Measurements from ENCODE around the gene TNS3. TPM values are rescaled to one million over a fixed set of nuclear protein-coding genes. Genes with fewer than 3 reads are reported as not detected.

The TNS3 gene
- total and polyA plus RNA-seq, 4 donors: 58.6 to 117 (median 74.7) TPM

DNA sequence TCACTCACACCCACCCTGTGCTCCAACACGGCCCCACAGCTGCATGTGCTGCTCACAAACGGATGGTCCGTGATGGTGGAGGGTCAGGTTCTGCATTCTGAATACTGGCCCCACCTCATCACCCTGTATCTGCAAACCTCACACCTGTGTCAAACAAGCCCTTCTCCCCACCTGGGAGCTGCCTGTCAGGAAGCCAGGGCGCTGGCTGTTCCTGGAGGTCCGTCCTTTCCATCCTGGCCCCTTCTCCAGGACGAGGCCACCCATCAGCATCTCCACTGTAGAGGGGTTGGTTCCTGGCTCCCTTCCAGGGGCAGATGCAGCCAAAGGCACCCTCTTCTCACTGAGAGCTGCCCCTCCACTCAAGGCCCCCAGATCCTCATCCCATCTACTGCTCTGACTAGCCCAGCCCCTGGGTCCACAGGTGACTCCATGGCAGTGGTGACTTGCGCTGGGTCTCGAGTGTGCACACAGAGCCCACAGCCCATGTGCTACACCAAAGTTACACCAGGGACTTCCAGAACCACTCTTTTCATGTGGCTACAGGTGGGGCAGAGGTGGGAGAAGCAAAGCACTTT, 229.4 kb downstream of the TNS3 start:
- Histone ChIP-seq H3K27ac (ENCODE audit: low read depth, low read length) (no peak overlapping the region), H3K4me3 (ENCODE audit: low read depth, low read length) (no peak overlapping the region), H3K4me1 (ENCODE audit: control insufficient read depth, insufficient read depth, low read length) (peaks cover 57% of the 10 kb centered on the region), H3K9me3 (ENCODE audit: control insufficient read depth, insufficient read depth, low read length) (no peaks in the 10 kb centered on the region), H3K27me3 (ENCODE audit: control insufficient read depth, insufficient read depth, low read length) (no peaks in the 10 kb centered on the region), H3K36me3 (ENCODE audit: control insufficient read depth, insufficient read depth, low read length) (peaks cover 16% of the 10 kb centered on the region)
- no peak for DNase-seq (ENCODE audit: low read depth in 4 of 6, low spot score in 6 of 6)
- WGBS (ENCODE audit: insufficient coverage): 87% methylated on average over 8 of the region's 8 CpGs

DNA sequence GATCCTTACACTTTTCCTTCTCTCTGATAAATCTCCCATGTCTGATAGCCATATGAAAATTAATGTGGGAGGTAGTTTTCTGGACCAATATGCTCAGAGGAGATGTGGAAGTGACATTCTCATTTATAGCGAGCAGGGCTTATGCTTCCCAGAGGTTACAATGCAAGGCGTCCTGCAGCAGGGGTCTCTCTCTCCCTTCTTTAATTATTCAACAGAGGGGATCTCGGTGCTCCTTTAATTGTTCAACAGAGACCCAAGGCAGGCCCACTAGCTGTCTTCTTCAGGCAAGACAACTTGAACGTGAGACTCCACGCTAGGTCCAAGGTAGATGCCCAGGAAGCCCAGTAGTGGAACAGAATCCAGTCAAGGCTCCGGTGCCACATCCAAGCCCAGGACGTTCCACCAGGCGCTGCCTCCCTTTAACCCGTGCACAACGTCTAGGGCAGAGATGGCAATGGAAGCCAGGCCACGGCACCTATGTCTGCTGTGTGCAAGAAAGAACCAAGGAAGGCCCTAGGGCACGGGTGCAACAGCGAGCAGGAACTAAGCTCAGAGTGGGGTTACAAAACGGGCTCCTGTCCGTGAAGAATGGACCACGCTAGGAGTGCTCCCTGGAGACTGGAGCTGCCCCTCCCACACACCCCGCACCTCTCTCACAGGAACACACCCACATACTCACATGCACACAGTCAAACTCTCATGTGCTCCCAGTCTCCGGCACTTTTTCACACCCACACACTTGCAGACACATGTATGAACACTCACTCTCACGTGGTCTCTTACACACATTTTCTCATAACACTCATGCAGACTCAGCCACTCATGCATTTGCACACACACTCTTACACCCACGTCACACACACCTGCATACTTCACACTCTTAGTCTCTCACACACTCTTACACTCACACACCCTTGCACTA, 230.4 kb downstream of the TNS3 start:
- no peak overlapping the region for H3K4me3 ChIP-seq (ENCODE audit: low read depth, low read length)
- peaks cover 58% of the 10 kb centered on the region for H3K4me1 ChIP-seq (ENCODE audit: control insufficient read depth, insufficient read depth, low read length)
- H3K27me3 ChIP-seq (ENCODE audit: control insufficient read depth, insufficient read depth, low read length): no peaks in the 10 kb centered on the region
- WGBS (ENCODE audit: insufficient coverage): 82% methylated on average over 19 of the region's 20 CpGs
- no peak overlapping the region for H3K27ac ChIP-seq (ENCODE audit: low read depth, low read length)
- DNase-seq (ENCODE audit: low read depth in 4 of 6, low spot score in 6 of 6): peak in 1 of 6 donors; percentile 64
- H3K9me3 ChIP-seq (ENCODE audit: control insufficient read depth, insufficient read depth, low read length): no peaks in the 10 kb centered on the region
- peaks cover 16% of the 10 kb centered on the region for H3K36me3 ChIP-seq (ENCODE audit: control insufficient read depth, insufficient read depth, low read length)

DNA sequence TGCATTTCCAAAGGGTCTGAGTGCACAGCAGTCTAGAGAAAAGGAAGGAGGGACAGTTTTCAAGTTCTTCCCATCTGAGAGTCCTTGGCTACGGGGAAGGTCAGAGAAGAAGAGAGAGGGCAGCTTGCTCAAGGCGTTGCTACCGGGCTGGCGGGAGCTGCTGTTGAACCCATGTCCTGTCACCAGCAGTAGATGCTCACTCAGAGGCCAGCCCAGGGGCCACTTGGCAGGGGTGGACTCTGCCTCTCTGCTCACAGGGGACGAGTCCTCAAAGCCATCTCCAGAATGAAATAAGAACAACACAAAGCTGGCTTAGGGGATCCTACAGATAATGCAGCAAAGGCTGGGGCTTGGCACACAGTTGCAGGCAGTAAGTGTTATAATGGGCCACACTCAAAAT, 231.5 kb downstream of the TNS3 start:
- peaks cover 63% of the 10 kb centered on the region for H3K4me1 ChIP-seq (ENCODE audit: control insufficient read depth, insufficient read depth, low read length)
- no peaks in the 10 kb centered on the region for H3K27me3 ChIP-seq (ENCODE audit: control insufficient read depth, insufficient read depth, low read length)
- H3K9me3 ChIP-seq (ENCODE audit: control insufficient read depth, insufficient read depth, low read length): no peaks in the 10 kb centered on the region
- 42% methylated on average over 4 of the region's 5 CpGs for WGBS (ENCODE audit: insufficient coverage)
- peaks cover 24% of the 10 kb centered on the region for H3K36me3 ChIP-seq (ENCODE audit: control insufficient read depth, insufficient read depth, low read length)
- peak overlapping the region; percentile 30 for H3K27ac ChIP-seq (ENCODE audit: low read depth, low read length)
- peak in 1 of 6 donors; percentile 54 for DNase-seq (ENCODE audit: low read depth in 4 of 6, low spot score in 6 of 6)
- H3K4me3 ChIP-seq (ENCODE audit: low read depth, low read length): no peak overlapping the region

DNA sequence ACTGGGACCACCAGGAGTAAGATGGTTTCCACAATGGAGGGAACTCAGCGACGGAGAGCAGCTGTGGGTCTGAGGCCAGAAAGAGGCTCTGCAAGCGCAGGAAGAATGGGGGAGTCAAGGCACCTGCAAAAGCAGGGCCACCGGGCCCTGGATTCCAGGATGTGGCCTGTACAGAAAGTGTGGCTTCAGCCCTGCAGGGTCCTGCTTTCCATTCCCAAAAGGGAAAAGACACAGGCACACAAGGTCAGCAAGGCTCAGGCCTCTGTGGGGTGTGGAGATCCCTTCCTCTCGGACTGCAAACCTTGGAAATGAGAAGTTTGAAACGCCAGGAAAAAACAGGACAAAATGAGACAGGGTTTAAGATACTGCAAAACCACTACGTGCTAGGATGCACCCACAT, 232.5 kb downstream of the TNS3 start:
- 66% methylated on average over 6 of the region's 7 CpGs for WGBS (ENCODE audit: insufficient coverage)
- Histone ChIP-seq H3K27me3 (ENCODE audit: control insufficient read depth, insufficient read depth, low read length) (no peaks in the 10 kb centered on the region), H3K4me3 (ENCODE audit: low read depth, low read length) (no peak overlapping the region), H3K36me3 (ENCODE audit: control insufficient read depth, insufficient read depth, low read length) (peaks cover 24% of the 10 kb centered on the region), H3K9me3 (ENCODE audit: control insufficient read depth, insufficient read depth, low read length) (no peaks in the 10 kb centered on the region), H3K27ac (ENCODE audit: low read depth, low read length) (no peak overlapping the region), H3K4me1 (ENCODE audit: control insufficient read depth, insufficient read depth, low read length) (peaks cover 58% of the 10 kb centered on the region)
- no peak for DNase-seq (ENCODE audit: low read depth in 4 of 6, low spot score in 6 of 6)

DNA sequence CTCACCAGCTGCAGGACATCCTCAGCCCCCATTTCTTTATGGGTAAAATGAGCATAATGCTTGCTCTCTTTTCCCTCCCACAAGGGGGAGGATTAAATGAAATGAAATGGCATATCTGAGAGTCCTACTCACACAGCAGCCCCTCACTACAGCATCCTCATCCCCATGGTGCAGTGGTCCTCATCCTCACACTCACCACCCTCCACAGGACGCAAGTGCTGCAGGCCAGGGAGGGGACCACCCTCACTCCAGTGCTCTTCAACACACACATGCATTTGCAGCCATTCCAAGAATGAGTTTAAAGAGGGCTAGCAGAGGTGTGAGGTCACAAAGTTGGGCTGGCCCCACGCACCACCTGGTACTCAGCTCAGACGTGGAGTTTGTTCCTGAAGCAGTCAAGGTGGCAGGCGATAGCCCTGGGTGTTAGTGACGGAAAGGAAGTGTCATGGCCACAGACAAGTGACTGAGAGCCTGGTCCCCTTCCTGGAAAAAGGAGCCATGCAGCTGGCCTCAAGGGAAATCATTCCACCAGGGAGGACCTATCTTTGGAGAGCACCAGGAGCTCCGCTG, 234.0 kb downstream of the TNS3 start:
- no peak for DNase-seq (ENCODE audit: low read depth in 4 of 6, low spot score in 6 of 6)
- 95% methylated on average over 4 of the region's 6 CpGs for WGBS (ENCODE audit: insufficient coverage)

DNA sequence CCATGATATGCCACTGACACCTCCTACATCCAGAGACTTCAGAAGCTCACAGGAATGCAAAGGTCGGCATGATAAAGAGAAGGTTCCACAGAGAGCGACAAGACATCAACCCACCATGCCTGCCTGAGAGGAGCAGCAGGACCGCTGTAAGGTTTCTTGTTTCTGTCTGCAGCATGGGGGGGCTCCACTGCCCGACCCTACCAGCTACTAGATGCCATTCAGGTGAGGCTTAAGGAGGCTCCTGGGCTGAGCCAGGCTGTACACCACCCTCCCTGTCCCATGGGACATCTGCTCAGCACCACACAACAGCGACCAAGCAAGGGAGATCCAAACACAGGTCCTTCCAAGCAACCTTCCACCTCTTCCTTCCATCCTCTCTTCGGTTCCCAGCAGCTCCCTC, 234.6 kb downstream of the TNS3 start:
- Histone ChIP-seq H3K27me3 (ENCODE audit: control insufficient read depth, insufficient read depth, low read length) (no peaks in the 10 kb centered on the region), H3K4me1 (ENCODE audit: control insufficient read depth, insufficient read depth, low read length) (peaks cover 49% of the 10 kb centered on the region)

More for the DNA sequence above, 234.0 kb downstream of the TNS3 start:
- Histone ChIP-seq H3K27me3 (ENCODE audit: control insufficient read depth, insufficient read depth, low read length) (no peaks in the 10 kb centered on the region), H3K4me3 (ENCODE audit: low read depth, low read length) (no peak overlapping the region), H3K27ac (ENCODE audit: low read depth, low read length) (no peak overlapping the region), H3K9me3 (ENCODE audit: control insufficient read depth, insufficient read depth, low read length) (no peaks in the 10 kb centered on the region), H3K36me3 (ENCODE audit: control insufficient read depth, insufficient read depth, low read length) (peaks cover 27% of the 10 kb centered on the region), H3K4me1 (ENCODE audit: control insufficient read depth, insufficient read depth, low read length) (peaks cover 54% of the 10 kb centered on the region)

DNA sequence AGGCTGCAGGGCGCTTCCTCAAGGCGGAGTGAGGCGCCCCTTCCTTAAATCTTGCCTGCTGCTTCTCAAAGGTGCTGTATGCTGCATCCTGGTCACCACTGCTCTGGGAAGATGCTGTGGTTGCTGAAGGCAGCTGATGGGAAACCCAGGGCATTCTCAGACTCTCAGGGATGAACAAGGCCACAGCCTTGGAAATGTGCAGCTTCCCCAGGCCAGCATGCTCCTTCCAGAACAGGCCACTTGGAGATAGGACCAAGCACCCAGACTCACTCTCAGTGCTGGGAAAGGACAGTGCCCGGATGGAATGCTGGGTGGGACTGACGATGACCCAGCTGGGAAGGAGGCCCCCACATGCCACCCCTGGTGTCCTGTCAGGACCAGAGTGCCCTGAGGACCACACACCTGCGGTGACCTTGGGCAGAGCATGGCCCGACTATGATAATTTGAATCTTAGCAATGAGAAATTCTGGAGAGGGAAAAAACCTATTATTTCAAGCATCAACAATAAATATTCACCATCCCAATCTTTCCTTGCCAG, 235.5 kb downstream of the TNS3 start:
- Histone ChIP-seq H3K4me3 (ENCODE audit: low read depth, low read length) (no peak overlapping the region), H3K9me3 (ENCODE audit: control insufficient read depth, insufficient read depth, low read length) (no peaks in the 10 kb centered on the region), H3K27ac (ENCODE audit: low read depth, low read length) (no peak overlapping the region), H3K4me1 (ENCODE audit: control insufficient read depth, insufficient read depth, low read length) (peaks cover 44% of the 10 kb centered on the region), H3K36me3 (ENCODE audit: control insufficient read depth, insufficient read depth, low read length) (peaks cover 25% of the 10 kb centered on the region), H3K27me3 (ENCODE audit: control insufficient read depth, insufficient read depth, low read length) (no peaks in the 10 kb centered on the region)
- 94% methylated on average over 5 of the region's 7 CpGs for WGBS (ENCODE audit: insufficient coverage)
- DNase-seq (ENCODE audit: low read depth in 4 of 6, low spot score in 6 of 6): no peak

More for the DNA sequence above, 234.6 kb downstream of the TNS3 start:
- no peak for DNase-seq (ENCODE audit: low read depth in 4 of 6, low spot score in 6 of 6)
- no peak overlapping the region for H3K4me3 ChIP-seq (ENCODE audit: low read depth, low read length)
- 90% methylated on average over 2 of the region's 6 CpGs for WGBS (ENCODE audit: insufficient coverage)
- no peaks in the 10 kb centered on the region for H3K9me3 ChIP-seq (ENCODE audit: control insufficient read depth, insufficient read depth, low read length)
- H3K27ac ChIP-seq (ENCODE audit: low read depth, low read length): no peak overlapping the region
- peaks cover 25% of the 10 kb centered on the region for H3K36me3 ChIP-seq (ENCODE audit: control insufficient read depth, insufficient read depth, low read length)

DNA sequence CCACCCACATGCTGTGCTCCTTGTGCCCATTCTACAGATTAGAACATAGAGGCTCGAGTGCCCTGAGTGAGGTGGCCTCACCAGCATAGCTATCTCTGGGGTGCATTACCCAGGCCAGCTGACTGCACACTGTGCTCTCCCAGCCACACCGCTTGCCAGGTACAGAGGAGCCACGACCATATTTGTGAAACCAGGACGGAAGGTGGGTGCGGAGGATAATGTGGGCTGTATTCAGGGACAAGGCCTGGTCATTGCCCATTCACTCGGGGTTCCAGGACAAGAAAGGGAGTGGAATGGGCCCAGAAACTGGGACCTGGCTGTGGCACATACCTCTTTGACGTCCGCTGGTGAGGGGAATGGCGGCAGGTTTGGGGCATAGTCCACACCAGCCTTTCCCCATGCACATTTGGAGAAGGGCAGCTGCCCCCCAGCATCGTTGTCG, 236.0 kb downstream of the TNS3 start:
- 91% methylated on average over 11 of the region's 11 CpGs for WGBS (ENCODE audit: insufficient coverage)
- no peaks in the 10 kb centered on the region for H3K9me3 ChIP-seq (ENCODE audit: control insufficient read depth, insufficient read depth, low read length)
- DNase-seq (ENCODE audit: low read depth in 4 of 6, low spot score in 6 of 6): no peak
- H3K36me3 ChIP-seq (ENCODE audit: control insufficient read depth, insufficient read depth, low read length): peaks cover 25% of the 10 kb centered on the region
- no peak overlapping the region for H3K27ac ChIP-seq (ENCODE audit: low read depth, low read length)
- H3K4me1 ChIP-seq (ENCODE audit: control insufficient read depth, insufficient read depth, low read length): peaks cover 42% of the 10 kb centered on the region
- H3K27me3 ChIP-seq (ENCODE audit: control insufficient read depth, insufficient read depth, low read length): no peaks in the 10 kb centered on the region
- no peak overlapping the region for H3K4me3 ChIP-seq (ENCODE audit: low read depth, low read length)

DNA sequence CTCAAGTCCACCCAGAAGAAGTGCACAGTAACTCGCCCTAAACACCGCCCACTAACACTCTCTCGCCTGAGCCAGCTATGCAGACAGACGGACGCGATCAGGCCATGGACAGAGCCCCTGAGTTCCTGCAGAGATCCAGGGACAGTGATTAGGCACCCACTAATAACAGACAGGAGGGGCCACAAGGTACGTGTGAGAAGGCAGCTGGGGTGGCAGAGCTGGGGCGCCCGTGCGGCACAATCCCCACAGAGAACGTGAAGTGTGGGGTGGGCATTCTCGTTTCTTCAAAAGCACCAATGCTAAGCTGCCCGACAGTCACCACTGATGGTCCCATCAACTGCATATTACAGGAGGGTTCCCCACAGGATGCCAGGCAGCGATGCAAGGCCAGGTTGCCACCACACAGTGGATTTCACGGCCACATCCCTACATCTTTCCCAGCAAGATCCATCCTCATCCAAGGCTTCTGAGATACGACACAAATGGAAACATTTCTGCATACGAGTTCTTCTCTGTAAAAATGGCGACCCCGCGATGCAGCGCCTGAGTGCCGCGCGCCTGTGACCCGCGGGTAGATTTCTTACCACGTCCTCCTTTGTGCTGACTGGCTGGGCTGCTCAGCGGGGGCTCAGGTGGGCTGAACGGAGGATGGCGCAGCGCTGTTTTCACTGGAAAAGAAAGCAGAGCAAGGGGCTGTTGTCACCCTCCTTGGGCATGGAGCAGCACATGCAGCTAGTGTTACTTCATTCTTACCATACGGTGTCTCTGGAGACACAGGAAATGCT, 237.5 kb downstream of the TNS3 start:
- whole genome bisulfite sequencing (ENCODE audit: insufficient coverage): 96% methylated on average over 31 of the region's 32 CpGs
- Histone ChIP-seq H3K9me3 (ENCODE audit: control insufficient read depth, insufficient read depth, low read length) (no peaks in the 10 kb centered on the region), H3K36me3 (ENCODE audit: control insufficient read depth, insufficient read depth, low read length) (peaks cover 25% of the 10 kb centered on the region), H3K27ac (ENCODE audit: low read depth, low read length) (no peak overlapping the region), H3K4me1 (ENCODE audit: control insufficient read depth, insufficient read depth, low read length) (peaks cover 28% of the 10 kb centered on the region), H3K27me3 (ENCODE audit: control insufficient read depth, insufficient read depth, low read length) (no peaks in the 10 kb centered on the region), H3K4me3 (ENCODE audit: low read depth, low read length) (no peak overlapping the region)
- DNase-seq (ENCODE audit: low read depth in 4 of 6, low spot score in 6 of 6): no peak
